Measurements from ENCODE around the gene NACC2. TPM values are rescaled to one million over a fixed set of nuclear protein-coding genes. Genes with fewer than 3 reads are reported as not detected.

Gene NACC2
- total RNA-seq, 1 donor from 2014 or later: 4.5 TPM

DNA sequence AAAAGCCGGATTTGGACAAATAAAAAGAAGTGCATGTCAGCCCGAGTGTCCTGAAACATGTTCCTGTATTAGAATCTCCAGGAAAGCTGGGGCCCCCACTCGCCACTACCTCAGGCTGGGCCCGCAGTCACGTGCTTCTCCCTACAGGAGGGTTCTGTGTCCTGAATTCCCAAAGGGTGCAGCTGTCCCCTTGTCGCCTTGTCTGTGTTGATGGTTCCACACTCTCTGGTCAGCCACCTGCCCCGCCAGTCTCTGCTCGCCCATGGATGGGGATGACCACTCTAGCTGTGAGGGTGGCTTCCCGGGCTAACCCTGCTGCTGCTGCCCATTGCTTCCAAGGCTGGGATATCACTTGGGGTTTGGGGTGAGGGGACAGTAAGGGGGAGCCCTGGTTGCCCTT, 26.7 kb upstream of the NACC2 start:
- no peak for TF ChIP-seq EZH2 (IDR thresholded peaks at IDR 0.05)
- TF ChIP-seq, protein P1, sequence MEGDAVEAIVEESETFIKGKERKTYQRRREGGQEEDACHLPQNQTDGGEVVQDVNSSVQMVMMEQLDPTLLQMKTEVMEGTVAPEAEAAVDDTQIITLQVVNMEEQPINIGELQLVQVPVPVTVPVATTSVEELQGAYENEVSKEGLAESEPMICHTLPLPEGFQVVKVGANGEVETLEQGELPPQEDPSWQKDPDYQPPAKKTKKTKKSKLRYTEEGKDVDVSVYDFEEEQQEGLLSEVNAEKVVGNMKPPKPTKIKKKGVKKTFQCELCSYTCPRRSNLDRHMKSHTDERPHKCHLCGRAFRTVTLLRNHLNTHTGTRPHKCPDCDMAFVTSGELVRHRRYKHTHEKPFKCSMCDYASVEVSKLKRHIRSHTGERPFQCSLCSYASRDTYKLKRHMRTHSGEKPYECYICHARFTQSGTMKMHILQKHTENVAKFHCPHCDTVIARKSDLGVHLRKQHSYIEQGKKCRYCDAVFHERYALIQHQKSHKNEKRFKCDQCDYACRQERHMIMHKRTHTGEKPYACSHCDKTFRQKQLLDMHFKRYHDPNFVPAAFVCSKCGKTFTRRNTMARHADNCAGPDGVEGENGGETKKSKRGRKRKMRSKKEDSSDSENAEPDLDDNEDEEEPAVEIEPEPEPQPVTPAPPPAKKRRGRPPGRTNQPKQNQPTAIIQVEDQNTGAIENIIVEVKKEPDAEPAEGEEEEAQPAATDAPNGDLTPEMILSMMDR (IDR thresholded peaks at IDR 0.05): no peak
- TF ChIP-seq EZH2phosphoT487 (IDR thresholded peaks at IDR 0.05): no peak
- no peak overlapping the region for H3K4me3 ChIP-seq
- Mint-ChIP-seq H3K4me3 (no peak overlapping the region), H3K27me3 (ENCODE audit: insufficient read depth, low read depth) (peaks cover 13% of the 10 kb centered on the region), H3K4me1 (peaks cover 3% of the 10 kb centered on the region), H3K9me3 (peaks cover 7% of the 10 kb centered on the region), H3K36me3 (no peaks in the 10 kb centered on the region), H3K27ac (no peak overlapping the region)
- no peaks in the 10 kb centered on the region for H3K9me3 ChIP-seq (ENCODE audit: low read depth)
- H2AFZ ChIP-seq (replicated peaks): no peak overlapping the region
- peaks cover 16% of the 10 kb centered on the region for H3F3A ChIP-seq (ENCODE audit: low read depth)
- no peaks in the 10 kb centered on the region for H3K36me3 ChIP-seq
- H3K27me3 ChIP-seq: peaks cover 7% of the 10 kb centered on the region
- no peak overlapping the region for H3K9ac ChIP-seq
- H3K27ac ChIP-seq: no peak overlapping the region
- H3K4me1 ChIP-seq: peaks cover 7% of the 10 kb centered on the region
- DNase-seq (ENCODE audit: low spot score): no peak
- no peak overlapping the region for H3K4me2 ChIP-seq
- peaks cover 13% of the 10 kb centered on the region for H3K79me2 ChIP-seq (ENCODE audit: low read depth)
- H4K20me1 ChIP-seq (ENCODE audit: low read depth): peaks cover 7% of the 10 kb centered on the region

- peaks cover 6% of the 10 kb centered on the region for H3K9me3 Mint-ChIP-seq
- H4K20me1 ChIP-seq (ENCODE audit: low read depth): peaks cover 7% of the 10 kb centered on the region
- no peak overlapping the region for H3K27ac ChIP-seq
- H3K9me3 ChIP-seq (ENCODE audit: low read depth): no peaks in the 10 kb centered on the region
- H3K27me3 Mint-ChIP-seq (ENCODE audit: insufficient read depth, low read depth): peaks cover 13% of the 10 kb centered on the region
- H3K4me3 Mint-ChIP-seq: peak overlapping the region; percentile 86
- H3K9ac ChIP-seq: no peak overlapping the region
- peaks cover 7% of the 10 kb centered on the region for H3K4me1 ChIP-seq
- no peak overlapping the region for H3K27ac Mint-ChIP-seq
- no peaks in the 10 kb centered on the region for H3K36me3 Mint-ChIP-seq
- no peak for DNase-seq (ENCODE audit: low spot score)
- TF ChIP-seq, protein P1 (IDR thresholded peaks at IDR 0.05): no peak
- no peak for TF ChIP-seq EZH2 (IDR thresholded peaks at IDR 0.05)
- TF ChIP-seq EZH2phosphoT487 (IDR thresholded peaks at IDR 0.05): no peak
- H3K4me1 Mint-ChIP-seq: peaks cover 3% of the 10 kb centered on the region
- H3K27me3 ChIP-seq: peaks cover 7% of the 10 kb centered on the region
- no peak overlapping the region for H2AFZ ChIP-seq (replicated peaks)
- H3K36me3 ChIP-seq: no peaks in the 10 kb centered on the region
- no peak overlapping the region for H3K4me3 ChIP-seq
- no peak overlapping the region for H3K4me2 ChIP-seq
- peaks cover 16% of the 10 kb centered on the region for H3F3A ChIP-seq (ENCODE audit: low read depth)
- peaks cover 20% of the 10 kb centered on the region for H3K79me2 ChIP-seq (ENCODE audit: low read depth)
These were observed 25.4 kb upstream of the NACC2 start for GRCh38 chr9:136120438-136120844.

DNA sequence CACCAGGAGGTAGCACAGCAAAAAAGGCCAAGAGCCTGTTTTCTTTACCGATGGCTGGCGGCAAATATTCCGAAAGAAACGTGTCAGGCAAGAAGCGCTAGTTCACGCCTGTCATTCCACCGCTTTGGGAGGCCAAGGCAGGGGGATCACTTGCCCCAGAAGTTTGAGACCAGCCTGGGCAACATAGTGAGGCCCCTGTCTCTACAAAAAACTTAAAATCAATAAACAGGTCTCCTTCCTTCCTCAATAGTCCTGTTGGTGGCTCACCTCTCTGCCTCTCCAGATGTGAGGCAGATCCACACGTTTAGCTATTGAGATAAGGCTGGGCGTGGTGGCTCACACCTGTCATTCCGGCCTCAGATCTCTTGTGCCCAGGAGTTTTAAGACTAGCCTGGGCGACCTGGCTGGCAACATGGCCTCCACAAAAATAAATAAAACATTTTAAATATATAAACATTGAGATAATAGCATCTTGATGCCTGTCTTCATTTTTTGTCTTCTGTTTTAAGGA, 24.8 kb upstream of the NACC2 start:
- no peak for DNase-seq (ENCODE audit: low spot score)
- no peaks in the 10 kb centered on the region for H3K9me3 ChIP-seq (ENCODE audit: low read depth)
- no peak for TF ChIP-seq EZH2phosphoT487 (IDR thresholded peaks at IDR 0.05)
- TF ChIP-seq, protein P1 (IDR thresholded peaks at IDR 0.05): no peak
- TF ChIP-seq EZH2 (IDR thresholded peaks at IDR 0.05): no peak
- H3K4me2 ChIP-seq: peak overlapping the region; percentile 92
- H3K27me3 ChIP-seq: peaks cover 7% of the 10 kb centered on the region
- H3K79me2 ChIP-seq (ENCODE audit: low read depth): peaks cover 20% of the 10 kb centered on the region
- H4K20me1 ChIP-seq (ENCODE audit: low read depth): peaks cover 7% of the 10 kb centered on the region
- no peak overlapping the region for H2AFZ ChIP-seq (replicated peaks)
- H3F3A ChIP-seq (ENCODE audit: low read depth): peaks cover 16% of the 10 kb centered on the region
- H3K27ac ChIP-seq: no peak overlapping the region
- Mint-ChIP-seq H3K9me3 (peaks cover 1% of the 10 kb centered on the region), H3K4me3 (peak overlapping the region; percentile 86), H3K36me3 (no peaks in the 10 kb centered on the region), H3K4me1 (peaks cover 3% of the 10 kb centered on the region), H3K27me3 (ENCODE audit: insufficient read depth, low read depth) (peaks cover 8% of the 10 kb centered on the region), H3K27ac (no peak overlapping the region)
- peak overlapping the region; percentile 89 for H3K4me3 ChIP-seq
- H3K36me3 ChIP-seq: no peaks in the 10 kb centered on the region
- no peak overlapping the region for H3K9ac ChIP-seq
- H3K4me1 ChIP-seq: peaks cover 7% of the 10 kb centered on the region

Data from neural progenitor cell (in vitro differentiated cells).